ENCODE results near the gene TMEM9. TPM values are rescaled to one million over a fixed set of nuclear protein-coding genes. Genes with fewer than 3 reads are reported as not detected.
A peak's percentile ranks its signal among the peaks of the same experiment; 100 is the strongest.

The TMEM9 gene
- total and polyA plus RNA-seq, 2 of the 8 experiments (the other 6 are each of a cell fraction or from before 2014, with no cell fraction given): 79.9 to 181 TPM

- Histone ChIP-seq H3K9ac (replicated peaks in 1 of 4; ENCODE audit: extremely low read depth in 1 of 4, low read depth in 3 of 4, low read length in 3 of 4) (no peak overlapping the region), H4K20me1 (replicated peaks in 1 of 2; ENCODE audit: control insufficient read depth in 1 of 2, insufficient read depth in 2 of 2, low read length in 2 of 2) (no peaks in the 10 kb centered on the region), H3K4me1 (replicated peaks in 1 of 4; ENCODE audit: control insufficient read depth in 3 of 4, insufficient read depth in 4 of 4, low read length in 3 of 4) (peaks cover 5 to 10% (median 8%) of the 10 kb centered on the region in 4 experiments; a peak in 6 of 7 replicates), H2AK5ac (ENCODE audit: low read depth, low read length) (0 out of 2 replicates have a peak overlapping the region, but pooled peaks have one; percentile 53), H3K56ac (replicated peaks; ENCODE audit: insufficient read length, low read depth, low read length) (no peak overlapping the region), H3K36me3 (ENCODE audit: control insufficient read depth in 2 of 4, insufficient read depth in 4 of 4, low read length in 3 of 4) (no peaks in the 10 kb centered on the region), H3K4me3 (ENCODE audit: extremely low read depth in 1 of 4, insufficient read depth in 2 of 4, low read depth in 3 of 4, low read length in 4 of 4) (no peak overlapping the region), H3K79me1 (ENCODE audit: low read depth, low read length) (no peaks in the 10 kb centered on the region), H3K4me2 (ENCODE audit: insufficient read depth in 1 of 2, low read depth in 2 of 2, low read length in 2 of 2) (no peak overlapping the region; a peak in 1 of 4 replicates), H4K5ac (ENCODE audit: insufficient read length, low read depth, low read length) (no peak overlapping the region), H3K27ac (ENCODE audit: low read depth, low read length) (no peak overlapping the region), H3K79me2 (ENCODE audit: control insufficient read depth in 1 of 2, insufficient read depth in 2 of 2, low read length in 2 of 2) (no peaks in the 10 kb centered on the region), H3K23ac (ENCODE audit: insufficient read length) (no peak overlapping the region), H2BK15ac (ENCODE audit: low read length) (no peak overlapping the region), H2BK120ac (replicated peaks; ENCODE audit: low read depth, low read length) (no peak overlapping the region), H2AFZ (ENCODE audit: low read length) (no peak overlapping the region), H3K9me3 (ENCODE audit: insufficient read depth in 2 of 2, low read depth in 1 of 2, low read length in 1 of 2) (no peaks in the 10 kb centered on the region), H4K91ac (replicated peaks; ENCODE audit: insufficient read length, low read length) (no peak overlapping the region), H2BK12ac (ENCODE audit: low read depth, low read length) (peak overlapping the region; percentile 39; the same call in 1 of the 2 replicates), H3K4ac (replicated peaks; ENCODE audit: insufficient read length, low read depth, low read length) (no peak overlapping the region), H2BK20ac (ENCODE audit: low read length) (peak overlapping the region; percentile 13; the same call in 1 of the 2 replicates), H3K27me3 (replicated peaks in 1 of 4; ENCODE audit: control insufficient read depth in 3 of 4, extremely low read depth in 1 of 4, insufficient read depth in 3 of 4, low read length in 3 of 4) (peaks cover 2 to 6% (median 4%) of the 10 kb centered on the region in 4 experiments; a peak in 4 of 7 replicates), H4K8ac (ENCODE audit: extremely low read depth, insufficient read depth, low read length) (no peak overlapping the region), H3K14ac (ENCODE audit: insufficient read length) (no peak overlapping the region), H3K18ac (ENCODE audit: extremely low read depth, low read length) (no peak overlapping the region), H3K23me2 (ENCODE audit: low read depth, low read length) (peaks cover 5% of the 10 kb centered on the region; the same call in 1 of the 2 replicates), H2BK5ac (ENCODE audit: low read depth, low read length) (no peak overlapping the region)
- 92% methylated on average over 4 of the region's 4 CpGs; no CpG with 5 or more reads in 1 of the 2 experiments for WGBS, 2 experiments (ENCODE audit: extremely low coverage in 1 of 2, insufficient coverage in 1 of 2, insufficient read length in 1 of 2, insufficient replicate concordance in 2 of 2, low coverage in 1 of 2, low lambda C conversion rate in 2 of 2, missing lambda C conversion rate in 1 of 2)
- no peak for FAIRE-seq
- no peak for DNase-seq (ENCODE audit: low read depth in 1 of 2, low spot score in 2 of 2)
- POLR2A ChIA-PET (ENCODE audit: partially characterized antibody): interaction anchor here (0.9 to 7.1 kb wide), 4 partner anchors 18 to 204 kb away, joined by 3 to 105 read pairs (median 4); partner anchors contain the start of gene TMEM9
- CTCF ChIA-PET (ENCODE audit: partially characterized antibody): interaction anchor here (0.8 to 3.0 kb wide), 5 partner anchors 12 to 50 kb away, joined by 3 to 20 read pairs (median 5); no protein-coding TSS in a partner anchor
- TF ChIP-seq KDM4A (IDR thresholded peaks at IDR 0.05; ENCODE audit: low read depth, low read length, severe bottlenecking) (no peak), POLR2AphosphoS5 (IDR thresholded peaks at IDR 0.05; ENCODE audit: low read depth, low read length) (no peak), FOSL1 (IDR thresholded peaks at IDR 0.05; ENCODE audit: insufficient read depth, low read depth, low read length) (no peak), KDM5A (IDR thresholded peaks at IDR 0.05; ENCODE audit: low read length) (no peak), ATF2 (IDR thresholded peaks at IDR 0.05; ENCODE audit: low read length) (no peak), CBX8 (IDR thresholded peaks at IDR 0.05; ENCODE audit: borderline replicate concordance, low read depth, low read length) (no peak), SP1 (IDR thresholded peaks at IDR 0.05; ENCODE audit: low read depth, low read length) (no peak), RBBP5 (IDR thresholded peaks at IDR 0.05; ENCODE audit: borderline replicate concordance, low read depth, low read length) (no peak), POU5F1 (IDR thresholded peaks at IDR 0.05; ENCODE audit: low read depth, low read length) (no peak), EP300 (IDR thresholded peaks at IDR 0.05; ENCODE audit: borderline replicate concordance in 1 of 2, low read depth in 2 of 2, low read length in 2 of 2) (no peak), TAF7 (optimal IDR thresholded peaks at IDR 0.05; ENCODE audit: borderline replicate concordance, low read depth, low read length) (no peak), EGR1 (IDR thresholded peaks at IDR 0.05; ENCODE audit: borderline replicate concordance, low read depth, low read length) (no peak)
Observed at GRCh38 chr1:201172326-201172725, 18.1 kb upstream of the TMEM9 start.
